ENCODE data around the gene PMP22.

DNA sequence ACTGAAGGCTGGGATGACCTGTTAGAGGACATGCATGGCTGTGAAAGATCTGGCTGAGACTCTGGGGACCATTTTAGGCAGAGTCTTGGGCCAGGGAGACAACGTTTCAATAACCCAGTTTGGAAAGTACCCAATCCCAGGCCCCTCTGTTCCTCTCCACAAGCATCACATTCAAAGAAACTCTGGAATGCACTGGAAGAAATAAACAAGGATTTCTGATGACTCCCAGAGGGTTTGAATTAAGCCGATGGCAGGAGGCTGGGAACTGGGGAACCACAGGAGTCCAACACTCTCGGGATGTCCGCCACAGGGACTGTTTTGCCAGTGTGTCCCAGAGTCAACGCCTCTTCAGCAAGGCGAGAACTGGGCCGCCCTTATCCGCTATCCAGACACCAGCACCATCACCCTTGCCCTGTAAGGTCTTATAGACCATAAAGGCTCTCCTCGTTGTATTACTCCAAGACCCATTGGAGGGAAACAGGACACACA is 3.3 kb downstream of the PMP22 start:
- no peak for TF ChIP-seq EZH2 (optimal IDR thresholded peaks at IDR 0.05; ENCODE audit: low read depth, low read length)
- TF ChIP-seq, protein P1, sequence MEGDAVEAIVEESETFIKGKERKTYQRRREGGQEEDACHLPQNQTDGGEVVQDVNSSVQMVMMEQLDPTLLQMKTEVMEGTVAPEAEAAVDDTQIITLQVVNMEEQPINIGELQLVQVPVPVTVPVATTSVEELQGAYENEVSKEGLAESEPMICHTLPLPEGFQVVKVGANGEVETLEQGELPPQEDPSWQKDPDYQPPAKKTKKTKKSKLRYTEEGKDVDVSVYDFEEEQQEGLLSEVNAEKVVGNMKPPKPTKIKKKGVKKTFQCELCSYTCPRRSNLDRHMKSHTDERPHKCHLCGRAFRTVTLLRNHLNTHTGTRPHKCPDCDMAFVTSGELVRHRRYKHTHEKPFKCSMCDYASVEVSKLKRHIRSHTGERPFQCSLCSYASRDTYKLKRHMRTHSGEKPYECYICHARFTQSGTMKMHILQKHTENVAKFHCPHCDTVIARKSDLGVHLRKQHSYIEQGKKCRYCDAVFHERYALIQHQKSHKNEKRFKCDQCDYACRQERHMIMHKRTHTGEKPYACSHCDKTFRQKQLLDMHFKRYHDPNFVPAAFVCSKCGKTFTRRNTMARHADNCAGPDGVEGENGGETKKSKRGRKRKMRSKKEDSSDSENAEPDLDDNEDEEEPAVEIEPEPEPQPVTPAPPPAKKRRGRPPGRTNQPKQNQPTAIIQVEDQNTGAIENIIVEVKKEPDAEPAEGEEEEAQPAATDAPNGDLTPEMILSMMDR (IDR thresholded peaks at IDR 0.05; ENCODE audit: low read length): no peak

All from MM.1S (cell line).